OCI-LY1 (cell line): ENCODE data around the gene RASGRF1.

Experiments used
- H2AFZ ChIP-seq: fragments of 200-600 bp; sonication (generic), shearing (Covaris generic); 2 replicates; pipeline ENCODE4 v1.6.0; 2014; ENCODE audit warnings: antibody characterized with exemption, mild to moderate bottlenecking, low read length
- H3F3A ChIP-seq: fragments of 200-600 bp; sonication (generic), shearing (Covaris generic); 2 replicates; pipeline ENCODE4 v1.6.0; 2014; ENCODE audit warnings: mild to moderate bottlenecking, antibody characterized with exemption, low read length, moderate library complexity; ENCODE audit not compliant: insufficient read depth
- H3K27ac ChIP-seq: fragments of 200-600 bp; sonication (generic); 2 replicates; pipeline ENCODE4 v1.5.1; 2014; ENCODE audit warnings: low read length, mixed run types, mild to moderate bottlenecking, low read depth; ENCODE audit not compliant: poor library complexity, severe bottlenecking
- H3K27me3 ChIP-seq: fragments of 200-600 bp; sonication (generic); 2 replicates; pipeline ENCODE4 v1.6.0; 2014; ENCODE audit warnings: antibody characterized with exemption, mild to moderate bottlenecking, low read length, moderate library complexity; ENCODE audit not compliant: insufficient read depth
- H3K36me3 ChIP-seq: fragments of 200-600 bp; sonication (generic); 2 replicates; pipeline ENCODE4 v1.6.1; 2014; ENCODE audit warnings: mild to moderate bottlenecking, antibody characterized with exemption, low read length, moderate library complexity, mixed read lengths; ENCODE audit not compliant: insufficient read depth
- H3K4me1 ChIP-seq: fragments of 200-600 bp; sonication (generic); 2 replicates; pipeline ENCODE4 v1.5.1; 2014; ENCODE audit warnings: mild to moderate bottlenecking, low read length, moderate library complexity; ENCODE audit not compliant: insufficient read depth, severe bottlenecking
- H3K4me2 ChIP-seq: fragments of 200-600 bp; sonication (generic), shearing (Covaris generic); 2 replicates; pipeline ENCODE4 v1.6.1; 2014; ENCODE audit warnings: low read length
- H3K4me3 ChIP-seq: fragments of 200-600 bp; sonication (generic); 2 replicates; pipeline ENCODE4 v1.5.1; 2014; ENCODE audit warnings: low read length, low read depth, mild to moderate bottlenecking, mixed read lengths; ENCODE audit not compliant: poor library complexity, severe bottlenecking
- H3K79me2 ChIP-seq: fragments of 200-600 bp; shearing (Covaris generic); 2 replicates; pipeline ENCODE4 v1.6.1; 2016; ENCODE audit warnings: mixed run types, low read length, mixed read lengths; ENCODE audit not compliant: insufficient read depth
- H3K9ac ChIP-seq: fragments of 200-600 bp; sonication (generic), shearing (Covaris generic); 2 replicates; pipeline ENCODE4 v1.6.1; 2014; ENCODE audit warnings: mild to moderate bottlenecking, low read length, mixed read lengths
- H3K9me2 ChIP-seq: fragments of 200-600 bp; sonication (generic), shearing (Covaris generic); 2 replicates; pipeline ENCODE4 v1.6.1; 2014; ENCODE audit warnings: low read depth, mild to moderate bottlenecking, low read length, mixed read lengths
- H3K9me3 ChIP-seq: fragments of 200-600 bp; shearing (Covaris generic); 2 replicates; pipeline ENCODE4 v1.6.1; 2014; ENCODE audit warnings: low read length, mixed read lengths
- H4K20me1 ChIP-seq: fragments of 200-600 bp; sonication (generic), shearing (Covaris generic); 2 replicates; pipeline ENCODE4 v1.6.0; 2016; ENCODE audit warnings: mild to moderate bottlenecking, low read length; ENCODE audit not compliant: insufficient read depth
- CTCF ChIP-seq: fragments of 200-600 bp; sonication (generic), shearing (Covaris generic); IDR thresholded peaks from 2 replicates; pipeline ENCODE4 v1.5.1; 2017; ENCODE audit warnings: mild to moderate bottlenecking, antibody characterized with exemption, low read length, moderate library complexity, mixed read lengths
- EZH2 ChIP-seq: fragments of 200-600 bp; sonication (generic), shearing (Covaris generic); IDR thresholded peaks from 2 replicates; pipeline ENCODE4 v1.8.0; 2017; ENCODE audit warnings: borderline replicate concordance, mixed run types, mild to moderate bottlenecking, antibody characterized with exemption, low read length, moderate library complexity, mixed read lengths

RASGRF1 gene

GRCh38 chr15:78999636-79000035 is 90.9 kb downstream of the RASGRF1 start:
- Histone ChIP-seq H2AFZ (no peak overlapping the region), H3K36me3 (peaks cover 6% of the 10 kb centered on the region), H3K4me2 (no peak overlapping the region), H3F3A (peaks cover 3% of the 10 kb centered on the region; the same call in 1 of the 2 replicates), H3K27ac (no peak overlapping the region), H3K4me1 (peaks cover 29% of the 10 kb centered on the region), H3K27me3 (no peaks in the 10 kb centered on the region), H4K20me1 (no peaks in the 10 kb centered on the region), H3K9me3 (no peaks in the 10 kb centered on the region), H3K9me2 (no peaks in the 10 kb centered on the region), H3K9ac (no peak overlapping the region), H3K4me3 (no peak overlapping the region), H3K79me2 (no peaks in the 10 kb centered on the region)
- TF ChIP-seq CTCF (no peak), EZH2 (no peak)

DNA sequence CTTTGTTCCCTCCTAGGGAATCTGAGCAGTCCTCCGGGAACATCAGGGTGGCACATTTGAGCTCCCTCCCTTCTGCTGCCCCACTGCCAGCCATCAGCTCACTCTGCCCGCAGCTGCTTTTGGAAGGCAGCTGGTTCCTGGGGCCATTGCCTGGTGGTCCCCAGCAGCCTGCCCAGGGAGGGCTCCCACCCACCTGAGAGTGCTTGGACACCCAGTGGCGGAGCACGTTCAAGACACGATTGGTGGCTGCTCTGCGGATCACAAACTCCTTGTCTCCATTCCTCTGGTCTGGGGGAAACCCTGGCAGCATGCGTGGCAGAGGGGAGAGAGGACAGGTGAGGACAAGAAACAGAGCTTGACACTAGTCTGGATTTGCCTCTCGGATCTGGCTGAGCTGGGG is 92.1 kb downstream of the RASGRF1 start:
- Histone ChIP-seq H4K20me1 (no peaks in the 10 kb centered on the region), H3K36me3 (peaks cover 6% of the 10 kb centered on the region), H3K79me2 (no peaks in the 10 kb centered on the region), H3K27me3 (no peaks in the 10 kb centered on the region), H3F3A (peaks cover 3% of the 10 kb centered on the region; the same call in 1 of the 2 replicates), H3K27ac (no peak overlapping the region), H3K4me2 (no peak overlapping the region), H3K9me2 (no peaks in the 10 kb centered on the region), H3K9me3 (no peaks in the 10 kb centered on the region), H3K4me3 (no peak overlapping the region), H3K9ac (no peak overlapping the region), H2AFZ (no peak overlapping the region), H3K4me1 (peaks cover 29% of the 10 kb centered on the region)
- no peak for TF ChIP-seq EZH2
- TF ChIP-seq CTCF, result no peak

DNA sequence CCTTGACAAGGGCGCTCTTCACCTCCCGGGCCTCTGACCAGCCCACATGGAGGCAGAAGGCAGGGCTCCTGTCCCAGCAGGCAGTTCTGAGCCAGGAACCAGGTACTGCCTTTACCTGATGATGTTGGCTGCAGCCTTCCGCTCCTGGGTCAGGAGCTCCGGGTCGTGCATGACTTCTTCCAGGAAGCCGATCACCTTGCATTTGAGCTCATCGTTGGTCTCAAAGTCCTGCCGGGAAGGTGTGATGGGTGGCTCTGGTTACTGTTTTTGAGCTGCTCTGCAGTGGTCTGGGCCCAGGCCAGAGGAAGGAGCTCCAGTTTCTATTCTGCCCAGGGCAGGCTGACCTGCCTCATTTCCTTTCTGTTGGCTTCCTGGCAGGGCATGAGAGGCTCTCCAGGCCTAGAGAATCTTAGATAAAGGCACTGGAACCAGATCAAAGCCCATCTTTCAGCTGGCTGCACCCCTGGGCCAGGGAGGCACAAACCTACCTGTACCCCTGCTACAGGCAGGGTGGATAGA is 92.5 kb downstream of the RASGRF1 start:
- Histone ChIP-seq H3K27me3 (no peaks in the 10 kb centered on the region), H3K27ac (no peak overlapping the region), H3K4me2 (no peak overlapping the region)

More for the DNA sequence above, 92.5 kb downstream of the RASGRF1 start:
- H3K79me2 ChIP-seq, result no peaks in the 10 kb centered on the region
- no peak overlapping the region for H3K9ac ChIP-seq
- no peaks in the 10 kb centered on the region for H4K20me1 ChIP-seq
- H3K9me2 ChIP-seq, result no peaks in the 10 kb centered on the region
- H3K9me3 ChIP-seq, result no peaks in the 10 kb centered on the region
- H3K36me3 ChIP-seq, result peaks cover 4% of the 10 kb centered on the region
- H2AFZ ChIP-seq, result no peak overlapping the region
- peaks cover 3% of the 10 kb centered on the region; the same call in 1 of the 2 replicates for H3F3A ChIP-seq
- H3K4me1 ChIP-seq, result peaks cover 24% of the 10 kb centered on the region
- TF ChIP-seq EZH2 (no peak), CTCF (no peak)
- H3K4me3 ChIP-seq, result no peak overlapping the region
